Measurements from ENCODE around the gene EFTUD2.

The EFTUD2 gene

DNA sequence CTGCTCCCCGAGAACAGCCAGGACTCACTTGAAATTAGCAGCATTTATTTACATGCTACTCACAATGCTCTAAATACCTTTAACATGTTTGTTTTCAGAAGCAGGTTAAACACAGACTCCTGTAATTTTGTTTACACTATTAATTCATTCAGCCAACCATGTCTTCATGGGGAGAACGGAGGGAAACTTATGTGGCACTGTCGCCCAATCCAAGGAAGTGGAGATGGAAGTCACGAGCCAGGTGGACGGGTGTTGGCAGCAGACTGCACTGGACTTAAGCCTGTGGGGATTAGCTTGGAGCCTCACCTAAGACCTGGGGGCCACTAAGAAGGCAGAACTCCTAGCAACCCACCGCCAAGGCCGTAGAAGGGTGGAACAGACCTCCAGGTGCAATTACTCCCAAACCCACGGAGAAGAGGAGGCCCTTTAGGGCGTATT, 24.9 kb upstream of the EFTUD2 start:
- TF ChIP-seq, protein P1, sequence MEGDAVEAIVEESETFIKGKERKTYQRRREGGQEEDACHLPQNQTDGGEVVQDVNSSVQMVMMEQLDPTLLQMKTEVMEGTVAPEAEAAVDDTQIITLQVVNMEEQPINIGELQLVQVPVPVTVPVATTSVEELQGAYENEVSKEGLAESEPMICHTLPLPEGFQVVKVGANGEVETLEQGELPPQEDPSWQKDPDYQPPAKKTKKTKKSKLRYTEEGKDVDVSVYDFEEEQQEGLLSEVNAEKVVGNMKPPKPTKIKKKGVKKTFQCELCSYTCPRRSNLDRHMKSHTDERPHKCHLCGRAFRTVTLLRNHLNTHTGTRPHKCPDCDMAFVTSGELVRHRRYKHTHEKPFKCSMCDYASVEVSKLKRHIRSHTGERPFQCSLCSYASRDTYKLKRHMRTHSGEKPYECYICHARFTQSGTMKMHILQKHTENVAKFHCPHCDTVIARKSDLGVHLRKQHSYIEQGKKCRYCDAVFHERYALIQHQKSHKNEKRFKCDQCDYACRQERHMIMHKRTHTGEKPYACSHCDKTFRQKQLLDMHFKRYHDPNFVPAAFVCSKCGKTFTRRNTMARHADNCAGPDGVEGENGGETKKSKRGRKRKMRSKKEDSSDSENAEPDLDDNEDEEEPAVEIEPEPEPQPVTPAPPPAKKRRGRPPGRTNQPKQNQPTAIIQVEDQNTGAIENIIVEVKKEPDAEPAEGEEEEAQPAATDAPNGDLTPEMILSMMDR (IDR thresholded peaks at IDR 0.05; ENCODE audit: low read depth, low read length) = no peak
- no peak for DNase-seq (ENCODE audit: extremely low read depth, low read depth)

DNA sequence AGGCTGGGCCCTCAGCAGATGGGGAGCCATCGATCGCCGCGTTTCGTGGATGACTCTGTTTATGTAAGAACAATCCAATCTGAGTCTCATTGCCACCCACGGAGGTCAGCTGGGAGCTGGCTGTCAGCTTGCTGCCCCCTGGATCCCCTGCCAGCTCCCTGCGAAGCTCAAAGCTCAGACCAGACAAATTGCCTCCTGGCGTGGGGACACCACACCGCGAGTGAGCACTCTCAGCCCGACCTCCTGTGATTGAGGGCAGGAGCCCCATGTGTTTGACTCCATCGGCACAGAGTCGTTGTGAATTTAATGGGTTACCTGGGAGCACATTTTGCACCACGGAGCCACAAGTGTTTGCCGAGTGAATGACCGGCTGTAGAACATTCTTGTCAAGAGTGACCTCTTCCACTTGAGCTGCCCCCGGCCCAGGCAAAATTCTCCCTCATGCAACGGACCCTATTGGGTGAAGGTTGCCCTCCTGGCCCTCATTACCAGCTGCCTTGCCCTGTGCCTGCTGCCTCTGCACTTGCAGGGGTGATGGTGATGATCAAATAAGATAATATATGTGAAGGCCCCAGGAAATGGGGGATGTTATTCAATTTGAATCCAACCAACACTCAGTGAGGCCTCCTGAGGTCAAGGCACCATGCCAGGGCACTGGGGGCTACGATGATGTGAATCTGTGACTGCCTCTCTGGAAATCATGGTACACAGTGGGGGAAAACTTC, 23.7 kb upstream of the EFTUD2 start:
- TF ChIP-seq, protein P1 (IDR thresholded peaks at IDR 0.05; ENCODE audit: low read depth, low read length) = no peak
- no peak for DNase-seq (ENCODE audit: extremely low read depth, low read depth)

DNA sequence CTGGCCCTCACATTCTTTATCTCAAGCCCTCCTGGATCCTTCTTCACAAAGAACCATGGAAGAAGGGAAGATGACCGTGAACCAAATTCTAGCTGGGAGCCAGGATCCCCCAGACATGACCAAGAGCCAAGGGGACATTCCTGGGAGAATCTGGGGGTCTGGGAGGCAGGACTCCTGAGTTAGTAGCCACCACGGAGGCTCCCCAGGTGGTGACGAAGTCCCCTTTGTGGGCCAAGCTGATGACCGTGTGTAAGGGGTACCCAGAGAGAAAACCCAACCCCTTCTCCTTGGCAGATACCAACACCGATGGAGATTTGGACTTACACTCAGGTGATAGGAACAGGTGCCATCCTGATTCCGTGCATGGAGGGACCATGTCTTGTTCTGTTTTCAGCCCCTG, 22.9 kb upstream of the EFTUD2 start:
- no peak for DNase-seq (ENCODE audit: extremely low read depth, low read depth)
- TF ChIP-seq, protein P1 (IDR thresholded peaks at IDR 0.05; ENCODE audit: low read depth, low read length) = no peak

DNA sequence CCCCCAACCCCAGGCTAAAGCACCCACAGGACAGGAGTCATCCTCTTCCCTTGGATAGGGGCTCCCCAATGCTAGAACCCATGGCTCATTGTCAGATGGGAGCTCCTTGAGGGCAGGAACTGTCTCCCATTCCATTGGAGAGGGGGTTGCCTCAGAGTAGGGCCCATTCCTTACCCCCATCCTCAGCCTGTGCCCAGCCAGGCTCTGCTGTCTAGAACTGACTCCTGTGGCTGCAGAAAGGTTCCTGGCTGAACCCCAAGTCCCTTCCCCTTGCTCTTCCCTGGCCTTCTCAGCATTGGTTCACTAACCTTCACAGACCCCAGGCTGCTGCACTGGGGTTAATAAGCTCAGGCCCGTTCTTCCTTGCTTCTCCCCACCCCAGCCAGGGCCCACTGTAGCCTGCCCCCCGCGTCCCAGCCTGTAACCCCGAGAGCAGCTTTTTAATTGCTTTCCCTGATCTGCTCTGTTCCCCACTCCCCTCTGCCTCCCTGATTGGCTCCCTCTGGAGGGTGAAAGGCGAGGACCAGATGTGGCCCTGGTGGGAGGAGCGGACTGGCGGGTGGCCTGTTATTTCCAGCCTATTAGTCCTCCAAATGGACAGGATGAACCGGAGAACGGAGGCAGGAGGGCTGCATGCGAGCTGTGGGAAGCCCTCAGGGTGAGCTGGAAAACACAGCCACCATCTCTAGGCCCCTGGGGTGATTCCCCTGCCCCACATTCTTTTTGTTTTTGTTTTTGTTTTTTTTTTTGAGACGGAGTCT, 22.1 kb upstream of the EFTUD2 start:
- no peak for DNase-seq (ENCODE audit: extremely low read depth, low read depth)
- TF ChIP-seq, protein P1 (IDR thresholded peaks at IDR 0.05; ENCODE audit: low read depth, low read length) = no peak; the same call in 1 of the 2 replicates

DNA sequence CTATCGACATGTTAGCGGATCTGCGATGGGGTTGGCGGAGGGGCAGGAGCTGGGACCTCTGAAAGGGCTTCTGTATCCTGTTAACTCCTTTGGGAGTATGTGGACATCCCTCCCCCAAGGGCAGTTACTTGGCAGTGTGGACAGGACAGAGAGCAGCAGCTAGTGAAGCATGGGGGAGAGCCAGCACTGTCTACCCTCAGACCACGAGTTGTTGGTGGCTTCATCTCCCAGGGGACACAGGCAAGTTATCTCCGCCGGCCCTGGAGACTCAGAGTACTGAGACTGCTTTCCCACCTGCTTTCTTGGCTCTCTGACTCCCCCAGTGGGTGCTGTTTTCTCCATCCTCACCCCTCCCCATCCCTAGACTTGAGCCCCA, 21.3 kb upstream of the EFTUD2 start:
- no peak for DNase-seq (ENCODE audit: extremely low read depth, low read depth)
- TF ChIP-seq, protein P1 (IDR thresholded peaks at IDR 0.05; ENCODE audit: low read depth, low read length) = no peak

DNA sequence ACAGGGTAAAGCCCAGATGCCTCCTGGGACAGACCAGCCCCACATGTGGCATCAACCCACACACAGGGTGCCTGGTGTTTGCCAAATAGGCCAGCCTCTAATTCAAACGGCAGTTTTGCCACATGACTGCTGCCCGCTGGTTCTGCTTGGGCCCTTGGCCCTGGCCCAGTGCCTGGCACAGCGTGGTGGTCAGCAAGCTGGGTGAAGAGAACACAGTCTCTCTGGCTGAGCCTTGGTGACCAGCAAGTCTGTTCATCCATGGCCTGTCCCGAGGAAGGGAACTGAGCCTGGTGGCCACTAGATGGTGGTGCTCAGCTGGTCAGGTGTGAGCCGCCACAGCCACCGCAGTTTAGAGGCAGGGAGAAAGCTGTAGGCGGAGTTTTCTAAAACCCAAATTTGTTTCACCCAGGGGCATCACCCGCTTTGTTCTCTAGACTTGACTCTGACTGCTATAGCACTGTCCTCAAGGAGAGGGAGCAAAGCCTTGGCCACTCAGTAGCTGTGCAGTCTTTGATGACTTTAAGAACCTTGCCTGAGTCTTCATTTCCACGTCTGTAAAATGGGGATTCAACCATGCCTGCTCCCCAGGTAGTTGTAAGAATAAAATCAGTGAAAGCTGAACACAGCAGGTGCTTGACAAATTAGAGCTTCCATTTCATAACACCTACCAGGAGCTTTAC, 20.8 kb upstream of the EFTUD2 start:
- TF ChIP-seq, protein P1 (IDR thresholded peaks at IDR 0.05; ENCODE audit: low read depth, low read length) = peak; percentile 91
- peak; percentile 65 for DNase-seq (ENCODE audit: extremely low read depth, low read depth)

DNA sequence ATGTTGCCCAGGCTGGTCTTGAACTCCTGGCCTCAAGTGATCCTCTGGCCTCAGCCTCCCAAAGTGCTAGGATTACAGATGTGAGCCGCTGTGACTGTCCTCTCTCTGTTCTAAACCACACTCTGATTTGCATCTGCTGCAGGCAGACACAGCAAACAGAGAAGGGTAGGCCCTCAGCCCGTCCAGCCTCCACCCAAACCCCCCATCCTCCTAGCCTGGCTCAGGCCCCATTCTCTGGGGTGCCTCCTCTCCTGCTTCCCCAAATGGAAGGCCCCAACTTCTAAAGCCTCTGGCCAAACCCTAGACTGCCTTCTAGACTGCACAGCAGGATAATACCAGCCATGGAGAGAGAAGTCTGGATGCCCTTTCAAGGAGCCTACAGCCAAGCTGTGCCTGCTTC, 20.2 kb upstream of the EFTUD2 start:
- TF ChIP-seq, protein P1 (IDR thresholded peaks at IDR 0.05; ENCODE audit: low read depth, low read length) = no peak
- DNase-seq (ENCODE audit: extremely low read depth, low read depth) = no peak
